ENCODE measurements around the gene PSMA8.

DNA sequence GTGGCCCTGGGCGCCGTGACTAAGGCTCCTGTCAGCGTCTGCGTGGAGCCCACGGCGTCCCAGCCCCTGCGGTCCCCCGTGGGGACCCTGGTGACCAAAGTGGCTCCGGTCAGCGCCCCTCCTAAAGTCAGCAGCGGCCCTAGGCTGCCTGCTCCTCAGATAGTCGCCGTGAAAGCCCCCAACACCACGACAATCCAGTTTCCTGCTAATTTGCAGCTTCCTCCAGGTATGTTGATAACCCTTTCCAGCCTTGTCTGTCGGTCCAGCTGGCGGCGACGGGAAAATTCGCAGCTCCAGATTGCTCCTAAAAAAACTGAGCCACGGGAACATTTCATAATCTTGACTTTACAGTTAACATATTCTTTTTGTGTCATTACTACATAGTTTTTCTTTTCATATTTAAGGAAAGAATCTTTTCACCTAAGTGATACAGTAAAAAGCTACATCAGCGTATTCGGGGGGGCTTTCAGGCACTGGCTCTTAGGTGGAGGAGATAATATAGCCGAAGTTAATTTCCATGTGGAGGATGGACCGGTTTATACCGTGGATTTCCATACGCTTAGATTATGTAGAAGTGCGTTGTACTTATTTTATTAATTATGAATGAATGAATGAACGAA is 93.5 kb downstream of the PSMA8 start:
- TF ChIP-seq, protein P1, sequence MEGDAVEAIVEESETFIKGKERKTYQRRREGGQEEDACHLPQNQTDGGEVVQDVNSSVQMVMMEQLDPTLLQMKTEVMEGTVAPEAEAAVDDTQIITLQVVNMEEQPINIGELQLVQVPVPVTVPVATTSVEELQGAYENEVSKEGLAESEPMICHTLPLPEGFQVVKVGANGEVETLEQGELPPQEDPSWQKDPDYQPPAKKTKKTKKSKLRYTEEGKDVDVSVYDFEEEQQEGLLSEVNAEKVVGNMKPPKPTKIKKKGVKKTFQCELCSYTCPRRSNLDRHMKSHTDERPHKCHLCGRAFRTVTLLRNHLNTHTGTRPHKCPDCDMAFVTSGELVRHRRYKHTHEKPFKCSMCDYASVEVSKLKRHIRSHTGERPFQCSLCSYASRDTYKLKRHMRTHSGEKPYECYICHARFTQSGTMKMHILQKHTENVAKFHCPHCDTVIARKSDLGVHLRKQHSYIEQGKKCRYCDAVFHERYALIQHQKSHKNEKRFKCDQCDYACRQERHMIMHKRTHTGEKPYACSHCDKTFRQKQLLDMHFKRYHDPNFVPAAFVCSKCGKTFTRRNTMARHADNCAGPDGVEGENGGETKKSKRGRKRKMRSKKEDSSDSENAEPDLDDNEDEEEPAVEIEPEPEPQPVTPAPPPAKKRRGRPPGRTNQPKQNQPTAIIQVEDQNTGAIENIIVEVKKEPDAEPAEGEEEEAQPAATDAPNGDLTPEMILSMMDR (conservative IDR thresholded peaks at IDR 0.05; ENCODE audit: low read depth, low read length): no peak
- TF ChIP-seq EZH2 (IDR thresholded peaks at IDR 0.05; ENCODE audit: borderline replicate concordance, low read depth, low read length, poor library complexity, severe bottlenecking): no peak

Data from A673 (cell line).